ENCODE measurements around the gene PSMC1.
"Not testable (repeated sequence)": the region's sequence is repeated elsewhere in the genome, so short reads cannot be mapped to it uniquely, and the experiment has no call there.

The PSMC1 gene

GRCh38 chr14:90256354-90257131, at the start of gene PSMC1:
TSS of gene PSMC1 (plus strand) at chr14:90256553. CDS start at chr14:90256598, 45 bp downstream.
- peaks cover 36% of the 10 kb centered on the region for H3K36me3 ChIP-seq (ENCODE audit: insufficient read depth, low read length)
- TF ChIP-seq POLR2AphosphoS5 (IDR thresholded peaks at IDR 0.05; ENCODE audit: borderline replicate concordance, low read depth, low read length) (peak; percentile 87), FOXP2 (optimal IDR thresholded peaks at IDR 0.05; ENCODE audit: control extremely low read depth, extremely low read length, insufficient read depth) (no peak)
- H3K9me3 ChIP-seq (ENCODE audit: low read depth, low read length) = no peaks in the 10 kb centered on the region
- H3K4me3 ChIP-seq = peak within 1 kb of the TSS; percentile 84
- H3K27ac ChIP-seq = peak within 1 kb of the TSS; percentile 91
- H3K9ac ChIP-seq (ENCODE audit: insufficient read length) = peak within 1 kb of the TSS; percentile 100
- DNase-seq (ENCODE audit: low read depth, low spot score) = peak; percentile 72

GRCh38 chr14:90213099-90213748, 43.1 kb upstream of the PSMC1 start:
- no peak for DNase-seq (ENCODE audit: low read depth, low spot score)

GRCh38 chr14:90228478-90228877, 27.9 kb upstream of the PSMC1 start:
- H3K27ac ChIP-seq = no peak overlapping the region
- H3K36me3 ChIP-seq (ENCODE audit: insufficient read depth, low read length) = no peaks in the 10 kb centered on the region
- H3K9ac ChIP-seq (ENCODE audit: insufficient read length) = no peak overlapping the region
- TF ChIP-seq POLR2AphosphoS5 (IDR thresholded peaks at IDR 0.05; ENCODE audit: borderline replicate concordance, low read depth, low read length) = no peak
- no peak overlapping the region for H3K4me3 ChIP-seq
- DNase-seq (ENCODE audit: low read depth, low spot score) = no peak
- H3K9me3 ChIP-seq (ENCODE audit: low read depth, low read length) = no peaks in the 10 kb centered on the region

More at GRCh38 chr14:90213099-90213748, 43.1 kb upstream of the PSMC1 start:
- no peaks in the 10 kb centered on the region for H3K9me3 ChIP-seq (ENCODE audit: low read depth, low read length)
- TF ChIP-seq EZH2 (IDR thresholded peaks at IDR 0.05) (no peak), FOXP2 (optimal IDR thresholded peaks at IDR 0.05; ENCODE audit: control extremely low read depth, extremely low read length, insufficient read depth) (no peak), POLR2AphosphoS5 (IDR thresholded peaks at IDR 0.05; ENCODE audit: borderline replicate concordance, low read depth, low read length) (no peak)
- no peak overlapping the region for H3K9ac ChIP-seq (ENCODE audit: insufficient read length)
- no peak overlapping the region for H3K4me3 ChIP-seq
- no peaks in the 10 kb centered on the region for H3K36me3 ChIP-seq (ENCODE audit: insufficient read depth, low read length)
- no peak overlapping the region for H3K27ac ChIP-seq

- not testable (repeated sequence) for H3K9me3 ChIP-seq (ENCODE audit: low read depth, low read length); H3K9ac ChIP-seq (ENCODE audit: insufficient read length); H3K4me3 ChIP-seq; H3K36me3 ChIP-seq (ENCODE audit: insufficient read depth, low read length); DNase-seq (ENCODE audit: low read depth, low spot score); H3K27ac ChIP-seq
Observed at GRCh38 chr14:90229942-90230341, 26.4 kb upstream of the PSMC1 start.

- peak overlapping the region; percentile 58 for H3K4me3 ChIP-seq
- no peak for DNase-seq (ENCODE audit: low read depth, low spot score)
- no peaks in the 10 kb centered on the region for H3K36me3 ChIP-seq (ENCODE audit: insufficient read depth, low read length)
- TF ChIP-seq FOXP2 (optimal IDR thresholded peaks at IDR 0.05; ENCODE audit: control extremely low read depth, extremely low read length, insufficient read depth) (no peak), POLR2AphosphoS5 (IDR thresholded peaks at IDR 0.05; ENCODE audit: borderline replicate concordance, low read depth, low read length) (no peak), EZH2 (IDR thresholded peaks at IDR 0.05) (no peak)
- no peak overlapping the region for H3K9ac ChIP-seq (ENCODE audit: insufficient read length)
- no peak overlapping the region for H3K27ac ChIP-seq
- peaks cover 11% of the 10 kb centered on the region; the same call in 1 of the 2 replicates for H3K9me3 ChIP-seq (ENCODE audit: low read depth, low read length)
Observed at GRCh38 chr14:90235179-90235976, 21.0 kb upstream of the PSMC1 start.

GRCh38 chr14:90239139-90239538, 17.2 kb upstream of the PSMC1 start:
- Histone ChIP-seq H3K36me3 (ENCODE audit: insufficient read depth, low read length) (no peaks in the 10 kb centered on the region), H3K27ac (no peak overlapping the region), H3K9me3 (ENCODE audit: low read depth, low read length) (peaks cover 11% of the 10 kb centered on the region; the same call in 1 of the 2 replicates), H3K4me3 (no peak overlapping the region), H3K9ac (ENCODE audit: insufficient read length) (no peak overlapping the region)
- no peak for DNase-seq (ENCODE audit: low read depth, low spot score)
- TF ChIP-seq POLR2AphosphoS5 (IDR thresholded peaks at IDR 0.05; ENCODE audit: borderline replicate concordance, low read depth, low read length) = no peak
- no peak for TF ChIP-seq FOXP2 (optimal IDR thresholded peaks at IDR 0.05; ENCODE audit: control extremely low read depth, extremely low read length, insufficient read depth)
- TF ChIP-seq EZH2 (IDR thresholded peaks at IDR 0.05) = no peak

- Histone ChIP-seq H3K27ac (no peak overlapping the region), H3K36me3 (ENCODE audit: insufficient read depth, low read length) (no peaks in the 10 kb centered on the region), H3K9me3 (ENCODE audit: low read depth, low read length) (peaks cover 11% of the 10 kb centered on the region; the same call in 1 of the 2 replicates), H3K9ac (ENCODE audit: insufficient read length) (no peak overlapping the region), H3K4me3 (no peak overlapping the region)
- no peak for DNase-seq (ENCODE audit: low read depth, low spot score)
- TF ChIP-seq FOXP2 (optimal IDR thresholded peaks at IDR 0.05; ENCODE audit: control extremely low read depth, extremely low read length, insufficient read depth) = no peak
- TF ChIP-seq EZH2 (IDR thresholded peaks at IDR 0.05) = no peak
- TF ChIP-seq POLR2AphosphoS5 (IDR thresholded peaks at IDR 0.05; ENCODE audit: borderline replicate concordance, low read depth, low read length) = no peak
Observed at GRCh38 chr14:90242444-90242843, 13.9 kb upstream of the PSMC1 start.

- DNase-seq (ENCODE audit: low read depth, low spot score) = no peak
- Histone ChIP-seq H3K4me3 (no peak overlapping the region), H3K9ac (ENCODE audit: insufficient read length) (no peak overlapping the region), H3K27ac (no peak overlapping the region), H3K9me3 (ENCODE audit: low read depth, low read length) (no peaks in the 10 kb centered on the region), H3K36me3 (ENCODE audit: insufficient read depth, low read length) (no peaks in the 10 kb centered on the region)
- TF ChIP-seq EZH2 (IDR thresholded peaks at IDR 0.05) (no peak), POLR2AphosphoS5 (IDR thresholded peaks at IDR 0.05; ENCODE audit: borderline replicate concordance, low read depth, low read length) (no peak), FOXP2 (optimal IDR thresholded peaks at IDR 0.05; ENCODE audit: control extremely low read depth, extremely low read length, insufficient read depth) (no peak)
Observed at GRCh38 chr14:90246936-90247335, 9.4 kb upstream of the PSMC1 start.

GRCh38 chr14:90247441-90247840, 8.9 kb upstream of the PSMC1 start:
- H3K27ac ChIP-seq; H3K9me3 ChIP-seq (ENCODE audit: low read depth, low read length): not testable (repeated sequence)

More at GRCh38 chr14:90247441-90247840, 8.9 kb upstream of the PSMC1 start:
- not testable (repeated sequence) for H3K9ac ChIP-seq (ENCODE audit: insufficient read length); DNase-seq (ENCODE audit: low read depth, low spot score); H3K4me3 ChIP-seq; H3K36me3 ChIP-seq (ENCODE audit: insufficient read depth, low read length)

Data from SK-N-MC (cell line).